ENCODE measurements around the gene SPTA1.

- TF ChIP-seq CTCF (IDR thresholded peaks at IDR 0.05) = no peak
- no peak for TF ChIP-seq ZFX (IDR thresholded peaks at IDR 0.05; ENCODE audit: borderline replicate concordance)
Measured at GRCh38 chr1:158600735-158601134, 85.8 kb downstream of the SPTA1 start.

Measured in 22Rv1 (cell line).